ENCODE data around the gene CAPN1. TPM values are rescaled to one million over a fixed set of nuclear protein-coding genes. Genes with fewer than 3 reads are reported as not detected.

CAPN1 gene
- total and polyA plus RNA-seq, 2 of the 4 experiments (the other 2 are of a cell fraction) = 110 to 182 TPM

DNA sequence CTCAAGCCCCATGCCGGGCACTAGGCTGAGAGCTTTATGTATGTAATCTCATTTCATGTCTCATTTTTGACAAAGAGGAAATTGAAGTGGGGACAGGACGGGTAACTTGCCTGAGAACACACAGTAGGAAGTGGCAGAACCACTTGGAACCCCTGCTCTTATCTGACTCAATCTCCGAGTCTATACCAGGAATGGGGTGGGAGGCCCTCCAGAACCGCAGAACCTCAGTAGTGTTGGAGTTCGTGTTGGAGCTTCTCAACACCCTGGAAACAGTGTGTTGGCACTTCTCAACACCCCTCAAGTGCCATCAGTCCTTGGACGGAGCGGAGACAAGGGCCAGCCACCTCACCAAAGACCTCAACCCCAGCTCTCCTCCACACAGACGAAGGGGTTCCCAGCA, 41.3 kb downstream of the CAPN1 start:
- no peak overlapping the region for H3K4ac ChIP-seq (ENCODE audit: low read depth, low read length)
- POLR2A ChIA-PET (ENCODE audit: unreplicated experiment) = no interaction called here
- no peak overlapping the region for H2AK5ac ChIP-seq (ENCODE audit: low read depth, low read length)
- H4K20me1 ChIP-seq (ENCODE audit: insufficient read depth, low read length) = no peaks in the 10 kb centered on the region
- H3K4me2 ChIP-seq (ENCODE audit: low read depth, low read length) = no peak overlapping the region
- no peak overlapping the region for H3K56ac ChIP-seq (ENCODE audit: extremely low read depth, insufficient read depth, low read length)
- peaks cover 10% of the 10 kb centered on the region for H3K4me1 ChIP-seq (ENCODE audit: control insufficient read depth, insufficient read depth, low read length)
- H3K27me3 ChIP-seq (ENCODE audit: control insufficient read depth, insufficient read depth, low read length) = no peaks in the 10 kb centered on the region
- DNase-seq (no peak), ATAC-seq (ENCODE audit: low read depth) (no peak)
- H3K9me1 ChIP-seq (ENCODE audit: insufficient read depth, low read length) = peaks cover 12% of the 10 kb centered on the region; the same call in 1 of the 2 replicates
- no peak overlapping the region for H3K27ac ChIP-seq (ENCODE audit: insufficient read depth, low read length)
- BruUV-seq (replicated peaks) = no TSS peak
- H2BK120ac ChIP-seq (ENCODE audit: low read depth, low read length) = no peak overlapping the region
- H2BK20ac ChIP-seq (ENCODE audit: low read depth, low read length) = no peak overlapping the region
- 0 out of 2 replicates have a peak, but pooled peaks cover 1% of the 10 kb centered on the region for H3K36me3 ChIP-seq (ENCODE audit: control insufficient read depth, insufficient read depth, low read length)
- no peak overlapping the region for H3K23ac ChIP-seq (ENCODE audit: low read depth, low read length)
- dilution Hi-C loops (cut with HindIII; ENCODE audit: low sequenced_read_pairs, unreplicated experiment) = no loop called here
- H2AFZ ChIP-seq (replicated peaks; ENCODE audit: low read length, poor library complexity) = no peak overlapping the region
- H4K91ac ChIP-seq (ENCODE audit: insufficient read depth, low read depth, low read length) = no peak overlapping the region
- H3K9me3 ChIP-seq (ENCODE audit: control insufficient read depth, insufficient read depth, low read length) = no peaks in the 10 kb centered on the region
- no peaks in the 10 kb centered on the region for H3K79me1 ChIP-seq (ENCODE audit: low read depth in 1 of 2, low read length in 2 of 2)
- no peak for TF ChIP-seq CEBPB (IDR thresholded peaks at IDR 0.05; ENCODE audit: low read depth, low read length)
- no peak for TF ChIP-seq MAZ (IDR thresholded peaks at IDR 0.05; ENCODE audit: borderline replicate concordance, low read depth, low read length)
- TF ChIP-seq RFX5 (IDR thresholded peaks at IDR 0.05; ENCODE audit: low read depth, low read length) = no peak
- no peak for TF ChIP-seq FOS (IDR thresholded peaks at IDR 0.05; ENCODE audit: low read depth, low read length)
- no peak for TF ChIP-seq MAFK (IDR thresholded peaks at IDR 0.05; ENCODE audit: low read depth, low read length)
- no peak for TF ChIP-seq BHLHE40 (IDR thresholded peaks at IDR 0.05; ENCODE audit: low read depth, low read length)
- no peak for TF ChIP-seq CHD1 (IDR thresholded peaks at IDR 0.05; ENCODE audit: low read depth, low read length)
- no peak for TF ChIP-seq NFE2L2 (IDR thresholded peaks at IDR 0.05; ENCODE audit: low read depth, low read length)
- TF ChIP-seq, protein P1, sequence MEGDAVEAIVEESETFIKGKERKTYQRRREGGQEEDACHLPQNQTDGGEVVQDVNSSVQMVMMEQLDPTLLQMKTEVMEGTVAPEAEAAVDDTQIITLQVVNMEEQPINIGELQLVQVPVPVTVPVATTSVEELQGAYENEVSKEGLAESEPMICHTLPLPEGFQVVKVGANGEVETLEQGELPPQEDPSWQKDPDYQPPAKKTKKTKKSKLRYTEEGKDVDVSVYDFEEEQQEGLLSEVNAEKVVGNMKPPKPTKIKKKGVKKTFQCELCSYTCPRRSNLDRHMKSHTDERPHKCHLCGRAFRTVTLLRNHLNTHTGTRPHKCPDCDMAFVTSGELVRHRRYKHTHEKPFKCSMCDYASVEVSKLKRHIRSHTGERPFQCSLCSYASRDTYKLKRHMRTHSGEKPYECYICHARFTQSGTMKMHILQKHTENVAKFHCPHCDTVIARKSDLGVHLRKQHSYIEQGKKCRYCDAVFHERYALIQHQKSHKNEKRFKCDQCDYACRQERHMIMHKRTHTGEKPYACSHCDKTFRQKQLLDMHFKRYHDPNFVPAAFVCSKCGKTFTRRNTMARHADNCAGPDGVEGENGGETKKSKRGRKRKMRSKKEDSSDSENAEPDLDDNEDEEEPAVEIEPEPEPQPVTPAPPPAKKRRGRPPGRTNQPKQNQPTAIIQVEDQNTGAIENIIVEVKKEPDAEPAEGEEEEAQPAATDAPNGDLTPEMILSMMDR (conservative IDR thresholded peaks at IDR 0.05; ENCODE audit: low read depth, low read length) = no peak
- TF ChIP-seq RAD21 (IDR thresholded peaks at IDR 0.05; ENCODE audit: low read length) = no peak
- no peak for TF ChIP-seq RCOR1 (IDR thresholded peaks at IDR 0.05; ENCODE audit: insufficient replicate concordance, low read length)
- no peak for TF ChIP-seq POLR2A (IDR thresholded peaks at IDR 0.05; ENCODE audit: low read depth, low read length)
- TF ChIP-seq SMC3 (IDR thresholded peaks at IDR 0.05; ENCODE audit: low read depth, low read length) = no peak
- no peak for TF ChIP-seq ELK1 (IDR thresholded peaks at IDR 0.05; ENCODE audit: borderline replicate concordance, low read depth, low read length)
- no peak for TF ChIP-seq MXI1 (IDR thresholded peaks at IDR 0.05; ENCODE audit: borderline replicate concordance, low read depth, low read length)
- TF ChIP-seq, protein P2, sequence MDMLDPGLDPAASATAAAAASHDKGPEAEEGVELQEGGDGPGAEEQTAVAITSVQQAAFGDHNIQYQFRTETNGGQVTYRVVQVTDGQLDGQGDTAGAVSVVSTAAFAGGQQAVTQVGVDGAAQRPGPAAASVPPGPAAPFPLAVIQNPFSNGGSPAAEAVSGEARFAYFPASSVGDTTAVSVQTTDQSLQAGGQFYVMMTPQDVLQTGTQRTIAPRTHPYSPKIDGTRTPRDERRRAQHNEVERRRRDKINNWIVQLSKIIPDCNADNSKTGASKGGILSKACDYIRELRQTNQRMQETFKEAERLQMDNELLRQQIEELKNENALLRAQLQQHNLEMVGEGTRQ (IDR thresholded peaks at IDR 0.05; ENCODE audit: low read depth, low read length) = no peak
- intact Hi-C loops (cut with micrococcal nuclease) = no loop called here
- H3K4me3 ChIP-seq (ENCODE audit: insufficient read depth, low read depth, low read length) = no peak overlapping the region
- in situ Hi-C loops (cut with MboI; ENCODE audit: low sequenced_read_pairs) = no loop called here
- H4K8ac ChIP-seq (ENCODE audit: low read depth in 2 of 2, low read length in 2 of 2) = no peak overlapping the region
- no peak overlapping the region for H2BK15ac ChIP-seq (ENCODE audit: low read depth, low read length)
- H2BK5ac ChIP-seq (ENCODE audit: low read depth, low read length, poor library complexity, severe bottlenecking) = no peak overlapping the region
- no peak overlapping the region for H3K9ac ChIP-seq (ENCODE audit: low read depth, low read length)
- WGBS, 2 experiments (ENCODE audit: extremely low coverage in 2 of 2, insufficient read length in 1 of 2) = no CpG with 5 or more reads among the region's 8 CpGs
- H4K5ac ChIP-seq (ENCODE audit: low read depth, low read length) = no peak overlapping the region
- peak overlapping the region; percentile 55 for H2AK9ac ChIP-seq (replicated peaks; ENCODE audit: low read depth, low read length, poor library complexity)
- CTCF ChIA-PET = no interaction called here
- no peak overlapping the region for H3K18ac ChIP-seq (ENCODE audit: low read depth, low read length)
- no peak overlapping the region for H3K14ac ChIP-seq (replicated peaks; ENCODE audit: low read depth, low read length)
